Loucy (cell line): ENCODE results near the gene WDTC1.
"Not testable (repeated sequence)": the region's sequence is repeated elsewhere in the genome, so short reads cannot be mapped to it uniquely, and the experiment has no call there.

Experiments used
- H2AFZ ChIP-seq: fragments of 200-600 bp; sonication (generic); 2 replicates; pipeline ENCODE4 v1.6.0; 2016; ENCODE audit warnings: antibody characterized with exemption, mild to moderate bottlenecking, low read length, moderate library complexity
- H3F3A ChIP-seq: fragments of 200-600 bp; 2 replicates; pipeline ENCODE4 v1.6.0; 2016; ENCODE audit warnings: antibody characterized with exemption, low read depth, mild to moderate bottlenecking
- H3K27me3 ChIP-seq: fragments of 200-600 bp; sonication (generic); 2 replicates; pipeline ENCODE4 v1.6.1; 2014; ENCODE audit warnings: low read length, mild to moderate bottlenecking; ENCODE audit not compliant: insufficient read depth, poor library complexity, severe bottlenecking
- H3K36me3 ChIP-seq: fragments of 200-600 bp; sonication (generic); 2 replicates; pipeline ENCODE4 v1.6.1; 2016; ENCODE audit warnings: low read length; ENCODE audit not compliant: insufficient read depth
- H3K4me1 ChIP-seq: fragments of 200-600 bp; sonication (generic); 2 replicates; pipeline ENCODE4 v1.5.1; 2014; ENCODE audit warnings: low read length, mild to moderate bottlenecking; ENCODE audit not compliant: insufficient read depth, poor library complexity, severe bottlenecking
- H3K4me2 ChIP-seq: fragments of 200-600 bp; sonication (generic); 2 replicates; pipeline ENCODE4 v1.6.0; 2014; ENCODE audit warnings: antibody characterized with exemption, low read length, low read depth, mild to moderate bottlenecking; ENCODE audit not compliant: poor library complexity, severe bottlenecking
- H3K4me3 ChIP-seq: fragments of 200-600 bp; sonication (generic); 2 replicates; pipeline ENCODE4 v1.5.1; 2014; ENCODE audit warnings: low read length, mild to moderate bottlenecking, mixed read lengths; ENCODE audit not compliant: poor library complexity, severe bottlenecking
- H3K79me2 ChIP-seq: fragments of 200-600 bp; sonication (generic); 2 replicates; pipeline ENCODE4 v1.6.1; 2014; ENCODE audit warnings: low read length; ENCODE audit not compliant: insufficient read depth
- H3K9ac ChIP-seq: fragments of 200-600 bp; sonication (generic); 2 replicates; pipeline ENCODE4 v1.6.0; 2014; ENCODE audit warnings: mild to moderate bottlenecking, low read depth, low read length, moderate library complexity; ENCODE audit not compliant: poor library complexity, severe bottlenecking
- H3K9me2 ChIP-seq: fragments of 200-600 bp; sonication (generic); replicated peaks from 2 replicates; pipeline ENCODE4 v1.6.1; 2016; ENCODE audit warnings: low read depth, low read length, mixed read lengths
- H3K9me3 ChIP-seq: fragments of 200-600 bp; sonication (generic); 2 replicates; pipeline ENCODE4 v1.6.1; 2014; ENCODE audit warnings: mild to moderate bottlenecking, antibody characterized with exemption, low read length, low read depth; ENCODE audit not compliant: insufficient read depth
- H4K20me1 ChIP-seq: fragments of 200-600 bp; sonication (generic); 2 replicates; pipeline ENCODE4 v1.6.0; 2014; ENCODE audit warnings: antibody characterized with exemption, low read length, mild to moderate bottlenecking; ENCODE audit not compliant: insufficient read depth, poor library complexity, severe bottlenecking
- EZH2phosphoT487 ChIP-seq: fragments of 200-600 bp; IDR thresholded peaks from 2 replicates; pipeline ENCODE4 v1.6.1; 2018; ENCODE audit warnings: antibody characterized with exemption, mild to moderate bottlenecking, moderate library complexity, borderline replicate concordance
- TF ChIP-seq, protein P1 (sequence below): fragments of 200-600 bp; sonication (generic); conservative IDR thresholded peaks from 2 replicates; pipeline ENCODE4 v1.5.1; 2014; ENCODE audit warnings: mild to moderate bottlenecking, antibody characterized with exemption, low read length

Gene WDTC1

DNA sequence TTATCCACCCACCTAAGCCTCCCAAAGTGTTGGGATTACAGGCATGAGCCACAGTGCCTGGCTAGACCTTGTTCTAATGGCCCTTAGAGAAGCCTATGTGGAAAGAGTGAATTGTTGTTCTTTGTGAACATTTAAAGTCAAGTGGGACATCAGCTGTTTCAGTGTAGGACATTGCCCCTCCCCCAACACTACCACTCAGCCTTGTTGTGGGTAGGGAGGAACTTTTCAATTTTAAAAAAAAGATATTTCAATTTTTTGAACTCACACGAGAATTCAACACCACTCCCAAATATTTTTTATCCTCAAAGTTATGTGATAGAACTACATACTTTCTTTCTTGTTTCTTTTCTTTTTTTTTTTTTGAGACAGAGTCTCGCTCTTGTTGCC, 50.8 kb downstream of the WDTC1 start:
- no peaks in the 10 kb centered on the region for H3K27me3 ChIP-seq
- H3K9me2 ChIP-seq, result no peaks in the 10 kb centered on the region
- TF ChIP-seq, protein P1, sequence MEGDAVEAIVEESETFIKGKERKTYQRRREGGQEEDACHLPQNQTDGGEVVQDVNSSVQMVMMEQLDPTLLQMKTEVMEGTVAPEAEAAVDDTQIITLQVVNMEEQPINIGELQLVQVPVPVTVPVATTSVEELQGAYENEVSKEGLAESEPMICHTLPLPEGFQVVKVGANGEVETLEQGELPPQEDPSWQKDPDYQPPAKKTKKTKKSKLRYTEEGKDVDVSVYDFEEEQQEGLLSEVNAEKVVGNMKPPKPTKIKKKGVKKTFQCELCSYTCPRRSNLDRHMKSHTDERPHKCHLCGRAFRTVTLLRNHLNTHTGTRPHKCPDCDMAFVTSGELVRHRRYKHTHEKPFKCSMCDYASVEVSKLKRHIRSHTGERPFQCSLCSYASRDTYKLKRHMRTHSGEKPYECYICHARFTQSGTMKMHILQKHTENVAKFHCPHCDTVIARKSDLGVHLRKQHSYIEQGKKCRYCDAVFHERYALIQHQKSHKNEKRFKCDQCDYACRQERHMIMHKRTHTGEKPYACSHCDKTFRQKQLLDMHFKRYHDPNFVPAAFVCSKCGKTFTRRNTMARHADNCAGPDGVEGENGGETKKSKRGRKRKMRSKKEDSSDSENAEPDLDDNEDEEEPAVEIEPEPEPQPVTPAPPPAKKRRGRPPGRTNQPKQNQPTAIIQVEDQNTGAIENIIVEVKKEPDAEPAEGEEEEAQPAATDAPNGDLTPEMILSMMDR, result no peak
- no peak for TF ChIP-seq EZH2phosphoT487
- no peaks in the 10 kb centered on the region for H4K20me1 ChIP-seq
- H3K79me2 ChIP-seq, result no peaks in the 10 kb centered on the region
- peaks cover 4% of the 10 kb centered on the region for H3K4me1 ChIP-seq
- no peak overlapping the region for H3K4me2 ChIP-seq
- H3K4me3 ChIP-seq, result no peak overlapping the region
- H3K36me3 ChIP-seq, result peaks cover 33% of the 10 kb centered on the region; the same call in 1 of the 2 replicates
- H3K9me3 ChIP-seq, result no peaks in the 10 kb centered on the region
- no peaks in the 10 kb centered on the region for H3F3A ChIP-seq
- no peak overlapping the region for H2AFZ ChIP-seq
- no peak overlapping the region for H3K9ac ChIP-seq

DNA sequence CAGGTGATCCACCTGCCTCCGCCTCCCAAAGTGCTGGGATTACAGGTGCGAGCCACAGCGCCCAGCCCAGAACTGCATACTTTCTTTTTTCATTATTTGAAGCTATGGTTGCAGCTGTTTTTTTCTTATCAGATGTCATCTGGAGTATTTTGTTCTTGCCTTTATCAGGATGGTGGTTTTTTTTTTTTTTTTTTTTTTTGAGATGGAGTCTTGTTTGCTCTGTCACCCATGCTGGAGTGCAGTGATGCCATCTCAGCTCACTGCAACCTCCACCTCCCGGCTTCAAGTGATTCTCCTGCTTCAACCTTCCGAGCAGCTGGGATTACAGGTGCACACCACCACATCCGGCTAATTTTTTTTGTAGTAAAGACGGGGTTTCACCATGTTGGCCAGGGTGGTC, 51.4 kb downstream of the WDTC1 start:
- H4K20me1 ChIP-seq, result not testable (repeated sequence)

GRCh38 chr1:27289125-27289524, 54.7 kb downstream of the WDTC1 start:
- H3K27me3 ChIP-seq, H3K9ac ChIP-seq, H2AFZ ChIP-seq, H3K79me2 ChIP-seq, H3K9me2 ChIP-seq, H3F3A ChIP-seq, H3K4me3 ChIP-seq, H4K20me1 ChIP-seq, H3K9me3 ChIP-seq, H3K4me2 ChIP-seq, H3K4me1 ChIP-seq: not testable (repeated sequence)
- peaks cover 43% of the 10 kb centered on the region; the same call in 1 of the 2 replicates for H3K36me3 ChIP-seq

More for the DNA sequence above, 51.4 kb downstream of the WDTC1 start:
- H3K27me3 ChIP-seq, H2AFZ ChIP-seq, H3K9me2 ChIP-seq, H3K9ac ChIP-seq, H3K9me3 ChIP-seq, H3F3A ChIP-seq, H3K4me3 ChIP-seq, H3K79me2 ChIP-seq, H3K4me2 ChIP-seq, H3K4me1 ChIP-seq: not testable (repeated sequence)
- peaks cover 37% of the 10 kb centered on the region; the same call in 1 of the 2 replicates for H3K36me3 ChIP-seq

DNA sequence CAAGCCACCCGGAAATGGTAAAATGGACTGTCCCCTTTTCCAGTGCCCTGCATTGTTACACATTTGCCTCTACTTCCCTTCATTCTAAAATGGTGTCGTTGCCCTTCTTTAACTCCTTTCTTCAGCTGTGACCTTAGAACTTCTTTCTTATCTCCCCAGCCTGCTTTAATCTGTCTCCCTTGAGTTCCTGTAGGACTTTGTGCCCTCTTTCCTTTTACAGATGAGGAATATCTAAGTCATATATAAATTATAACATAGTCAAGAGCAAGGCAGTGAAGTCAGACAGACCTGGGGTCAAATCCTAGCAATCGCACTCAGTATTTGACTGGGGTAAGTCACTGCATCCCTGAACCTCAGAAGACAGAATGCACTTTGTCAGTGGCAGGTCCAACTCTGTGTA, 56.1 kb downstream of the WDTC1 start:
- no peak overlapping the region for H3K4me3 ChIP-seq
- no peaks in the 10 kb centered on the region for H4K20me1 ChIP-seq
- H3K4me1 ChIP-seq, result no peaks in the 10 kb centered on the region
- TF ChIP-seq EZH2phosphoT487, result no peak
- TF ChIP-seq, protein P1, result no peak
- no peak overlapping the region for H3K4me2 ChIP-seq
- H3K27me3 ChIP-seq, result no peaks in the 10 kb centered on the region
- no peaks in the 10 kb centered on the region for H3F3A ChIP-seq
- H2AFZ ChIP-seq, result no peak overlapping the region
- no peak overlapping the region for H3K9ac ChIP-seq
- H3K9me3 ChIP-seq, result no peaks in the 10 kb centered on the region
- peaks cover 48% of the 10 kb centered on the region; the same call in 1 of the 2 replicates for H3K36me3 ChIP-seq
- no peaks in the 10 kb centered on the region for H3K79me2 ChIP-seq
- no peaks in the 10 kb centered on the region for H3K9me2 ChIP-seq
